ENCODE measurements around the gene MAD1L1.
A peak's percentile ranks its signal among the peaks of the same experiment; 100 is the strongest.

MAD1L1 gene

GRCh38 chr7:1939434-1940401 is 293.0 kb downstream of the MAD1L1 start:
- no peak for TF ChIP-seq CTCF (conservative IDR thresholded peaks at IDR 0.05; ENCODE audit: low read depth)
- no peak for DNase-seq (ENCODE audit: low spot score)
- H3K27ac ChIP-seq, result peak overlapping the region; percentile 57
- ChIA-PET POLR2A (ENCODE audit: low non-redundant PET) (interaction anchor here (0.7 kb wide), 1 partner anchor 232 kb away, joined by 3 read pairs; no protein-coding TSS in a partner anchor), CTCF (no interaction called here)

- CTCF ChIA-PET, result no interaction called here
- DNase-seq (ENCODE audit: low spot score), result no peak
- no peak for TF ChIP-seq CTCF (conservative IDR thresholded peaks at IDR 0.05; ENCODE audit: low read depth)
- peak overlapping the region; percentile 57 for H3K27ac ChIP-seq
- POLR2A ChIA-PET (ENCODE audit: low non-redundant PET), result interaction anchor here (0.7 kb wide), 1 partner anchor 233 kb away, joined by 3 read pairs; no protein-coding TSS in a partner anchor
These were observed 293.8 kb downstream of the MAD1L1 start for GRCh38 chr7:1938788-1939433.

GRCh38 chr7:1937252-1937605 is 295.5 kb downstream of the MAD1L1 start:
- TF ChIP-seq CTCF (conservative IDR thresholded peaks at IDR 0.05; ENCODE audit: low read depth), result no peak

GRCh38 chr7:1936531-1937251 is 296.1 kb downstream of the MAD1L1 start:
- CTCF ChIA-PET, result no interaction called here
- POLR2A ChIA-PET (ENCODE audit: low non-redundant PET), result no interaction called here
- no peak for TF ChIP-seq CTCF (conservative IDR thresholded peaks at IDR 0.05; ENCODE audit: low read depth)
- H3K27ac ChIP-seq, result no peak overlapping the region
- no peak for DNase-seq (ENCODE audit: low spot score)

More at GRCh38 chr7:1937252-1937605, 295.5 kb downstream of the MAD1L1 start:
- ChIA-PET CTCF (no interaction called here), POLR2A (ENCODE audit: low non-redundant PET) (no interaction called here)
- no peak for DNase-seq (ENCODE audit: low spot score)
- no peak overlapping the region for H3K27ac ChIP-seq

- CTCF ChIA-PET, result no interaction called here
- no peak for TF ChIP-seq CTCF (conservative IDR thresholded peaks at IDR 0.05; ENCODE audit: low read depth)
- no peak overlapping the region for H3K27ac ChIP-seq
- DNase-seq (ENCODE audit: low spot score), result no peak
- POLR2A ChIA-PET (ENCODE audit: low non-redundant PET), result no interaction called here
These were observed 296.8 kb downstream of the MAD1L1 start for GRCh38 chr7:1936006-1936310.

GRCh38 chr7:1935176-1936005 is 297.4 kb downstream of the MAD1L1 start:
- CTCF ChIA-PET, result no interaction called here
- no peak for DNase-seq (ENCODE audit: low spot score)

More at GRCh38 chr7:1935176-1936005, 297.4 kb downstream of the MAD1L1 start:
- TF ChIP-seq CTCF (conservative IDR thresholded peaks at IDR 0.05; ENCODE audit: low read depth), result no peak
- POLR2A ChIA-PET (ENCODE audit: low non-redundant PET), result no interaction called here
- no peak overlapping the region for H3K27ac ChIP-seq

Data from RWPE1 (cell line).